ENCODE data around the gene CD83. TPM values are rescaled to one million over a fixed set of nuclear protein-coding genes. Genes with fewer than 3 reads are reported as not detected.

Gene CD83
- total and polyA plus RNA-seq, 2 of the 4 experiments (the other 2 are of a cell fraction), result 2.0 to 2.5 TPM

- Histone ChIP-seq H3K27ac (ENCODE audit: insufficient read depth, low read length) (no peak overlapping the region), H4K20me1 (ENCODE audit: insufficient read depth, low read length) (no peaks in the 10 kb centered on the region), H3K4me3 (ENCODE audit: insufficient read depth, low read depth, low read length) (no peak overlapping the region), H4K5ac (ENCODE audit: low read depth, low read length) (no peak overlapping the region), H4K91ac (ENCODE audit: insufficient read depth, low read depth, low read length) (no peak overlapping the region), H4K8ac (ENCODE audit: low read depth in 2 of 2, low read length in 2 of 2) (no peak overlapping the region), H2BK5ac (ENCODE audit: low read depth, low read length, poor library complexity, severe bottlenecking) (no peak overlapping the region), H3K4me1 (ENCODE audit: control insufficient read depth, insufficient read depth, low read length) (no peaks in the 10 kb centered on the region), H2AFZ (replicated peaks; ENCODE audit: low read length, poor library complexity) (no peak overlapping the region), H2AK5ac (ENCODE audit: low read depth, low read length) (no peak overlapping the region), H2BK20ac (ENCODE audit: low read depth, low read length) (no peak overlapping the region), H2BK15ac (ENCODE audit: low read depth, low read length) (no peak overlapping the region), H3K79me1 (ENCODE audit: low read depth in 1 of 2, low read length in 2 of 2) (no peaks in the 10 kb centered on the region), H3K18ac (ENCODE audit: low read depth, low read length) (no peak overlapping the region), H3K9me3 (ENCODE audit: control insufficient read depth, insufficient read depth, low read length) (peaks cover 5% of the 10 kb centered on the region), H3K9ac (ENCODE audit: low read depth, low read length) (no peak overlapping the region), H3K56ac (ENCODE audit: extremely low read depth, insufficient read depth, low read length) (no peak overlapping the region), H3K36me3 (ENCODE audit: control insufficient read depth, insufficient read depth, low read length) (no peaks in the 10 kb centered on the region), H2AK9ac (replicated peaks; ENCODE audit: low read depth, low read length, poor library complexity) (no peak overlapping the region), H3K27me3 (ENCODE audit: control insufficient read depth, insufficient read depth, low read length) (peaks cover 23% of the 10 kb centered on the region), H2BK120ac (ENCODE audit: low read depth, low read length) (no peak overlapping the region), H3K4ac (ENCODE audit: low read depth, low read length) (no peak overlapping the region), H3K9me1 (ENCODE audit: insufficient read depth, low read length) (no peaks in the 10 kb centered on the region), H3K4me2 (ENCODE audit: low read depth, low read length) (no peak overlapping the region), H3K23ac (ENCODE audit: low read depth, low read length) (no peak overlapping the region), H3K14ac (replicated peaks; ENCODE audit: low read depth, low read length) (no peak overlapping the region)
- BruUV-seq (replicated peaks), result no TSS peak
- no CpG with 5 or more reads among the region's 1 CpG for WGBS, 2 experiments (ENCODE audit: extremely low coverage in 2 of 2, insufficient read length in 1 of 2)
- TF ChIP-seq ELK1 (IDR thresholded peaks at IDR 0.05; ENCODE audit: borderline replicate concordance, low read depth, low read length), result no peak
- TF ChIP-seq MAFK (IDR thresholded peaks at IDR 0.05; ENCODE audit: low read depth, low read length), result no peak
- no peak for TF ChIP-seq SMC3 (IDR thresholded peaks at IDR 0.05; ENCODE audit: low read depth, low read length)
- TF ChIP-seq MXI1 (IDR thresholded peaks at IDR 0.05; ENCODE audit: borderline replicate concordance, low read depth, low read length), result no peak
- TF ChIP-seq RCOR1 (IDR thresholded peaks at IDR 0.05; ENCODE audit: insufficient replicate concordance, low read length), result no peak
- no peak for TF ChIP-seq NFE2L2 (IDR thresholded peaks at IDR 0.05; ENCODE audit: low read depth, low read length)
- no peak for TF ChIP-seq MAZ (IDR thresholded peaks at IDR 0.05; ENCODE audit: borderline replicate concordance, low read depth, low read length)
- TF ChIP-seq CHD1 (IDR thresholded peaks at IDR 0.05; ENCODE audit: low read depth, low read length), result no peak
- no peak for TF ChIP-seq CTCF (conservative IDR thresholded peaks at IDR 0.05; ENCODE audit: low read depth, low read length)
- no peak for TF ChIP-seq RFX5 (IDR thresholded peaks at IDR 0.05; ENCODE audit: low read depth, low read length)
- no peak for TF ChIP-seq POLR2A (IDR thresholded peaks at IDR 0.05; ENCODE audit: low read depth, low read length)
- no peak for TF ChIP-seq USF2 (IDR thresholded peaks at IDR 0.05; ENCODE audit: low read depth, low read length)
- no peak for TF ChIP-seq RAD21 (IDR thresholded peaks at IDR 0.05; ENCODE audit: low read length)
- no peak for TF ChIP-seq CEBPB (IDR thresholded peaks at IDR 0.05; ENCODE audit: low read depth, low read length)
- no peak for TF ChIP-seq BHLHE40 (IDR thresholded peaks at IDR 0.05; ENCODE audit: low read depth, low read length)
- TF ChIP-seq FOS (IDR thresholded peaks at IDR 0.05; ENCODE audit: low read depth, low read length), result no peak
- ChIA-PET POLR2A (ENCODE audit: unreplicated experiment) (no interaction called here), CTCF (no interaction called here)
- DNase-seq (no peak), ATAC-seq (ENCODE audit: low read depth) (no peak)
- dilution Hi-C loops (cut with HindIII; ENCODE audit: low sequenced_read_pairs, unreplicated experiment), result no loop called here
- in situ Hi-C loops (cut with MboI; ENCODE audit: low sequenced_read_pairs), result no loop called here
- intact Hi-C loops (cut with micrococcal nuclease), result no loop called here
Observed at GRCh38 chr6:14182916-14183315, 65.3 kb downstream of the CD83 start.

Measured in IMR-90 (cell line).